ENCODE data around the gene MAP3K12.

MAP3K12 gene

DNA sequence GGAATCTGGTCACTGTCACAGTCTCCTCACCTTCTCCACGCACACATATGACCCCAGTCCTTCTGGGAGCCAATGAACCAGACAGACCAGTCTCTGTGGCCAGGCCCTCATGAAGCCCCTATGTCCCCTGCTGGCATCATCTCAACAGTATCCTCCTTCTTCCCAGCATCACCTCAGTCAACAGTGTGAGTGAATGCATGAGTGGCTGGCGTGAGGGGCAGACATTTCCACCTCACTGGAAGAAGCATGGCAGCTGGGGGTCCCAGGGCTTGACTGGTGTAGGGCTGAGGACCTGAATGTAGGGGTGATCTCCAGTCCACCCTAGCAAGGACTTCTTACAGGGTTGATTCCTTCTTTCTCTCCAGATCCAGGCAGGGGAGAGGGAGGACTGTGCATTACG, 1.8 kb downstream of the MAP3K12 start:
- no peak overlapping the region for H3K4me3 ChIP-seq (ENCODE audit: low read depth, low read length)
- TF ChIP-seq, protein P1, sequence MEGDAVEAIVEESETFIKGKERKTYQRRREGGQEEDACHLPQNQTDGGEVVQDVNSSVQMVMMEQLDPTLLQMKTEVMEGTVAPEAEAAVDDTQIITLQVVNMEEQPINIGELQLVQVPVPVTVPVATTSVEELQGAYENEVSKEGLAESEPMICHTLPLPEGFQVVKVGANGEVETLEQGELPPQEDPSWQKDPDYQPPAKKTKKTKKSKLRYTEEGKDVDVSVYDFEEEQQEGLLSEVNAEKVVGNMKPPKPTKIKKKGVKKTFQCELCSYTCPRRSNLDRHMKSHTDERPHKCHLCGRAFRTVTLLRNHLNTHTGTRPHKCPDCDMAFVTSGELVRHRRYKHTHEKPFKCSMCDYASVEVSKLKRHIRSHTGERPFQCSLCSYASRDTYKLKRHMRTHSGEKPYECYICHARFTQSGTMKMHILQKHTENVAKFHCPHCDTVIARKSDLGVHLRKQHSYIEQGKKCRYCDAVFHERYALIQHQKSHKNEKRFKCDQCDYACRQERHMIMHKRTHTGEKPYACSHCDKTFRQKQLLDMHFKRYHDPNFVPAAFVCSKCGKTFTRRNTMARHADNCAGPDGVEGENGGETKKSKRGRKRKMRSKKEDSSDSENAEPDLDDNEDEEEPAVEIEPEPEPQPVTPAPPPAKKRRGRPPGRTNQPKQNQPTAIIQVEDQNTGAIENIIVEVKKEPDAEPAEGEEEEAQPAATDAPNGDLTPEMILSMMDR (IDR thresholded peaks at IDR 0.05; ENCODE audit: low read depth, low read length): no peak

DNA sequence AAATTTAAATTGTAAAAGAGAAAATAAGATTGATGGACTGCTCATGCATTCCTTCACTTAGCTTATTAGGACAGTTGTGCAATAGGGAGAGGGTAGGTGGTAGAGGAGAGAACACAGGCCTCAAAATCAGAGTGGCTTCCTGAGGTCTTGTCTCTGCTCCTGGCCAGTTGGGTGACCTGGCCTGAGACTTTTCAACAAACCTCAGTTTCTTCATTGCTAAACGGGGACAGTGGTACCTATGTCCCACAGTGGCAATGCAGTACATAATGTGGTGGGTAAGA, 2.6 kb downstream of the MAP3K12 start:
- TF ChIP-seq, protein P1 (IDR thresholded peaks at IDR 0.05; ENCODE audit: low read depth, low read length): no peak
- 0 out of 2 replicates have a peak overlapping the region, but pooled peaks have one; percentile 6 for H3K4me3 ChIP-seq (ENCODE audit: low read depth, low read length)

DNA sequence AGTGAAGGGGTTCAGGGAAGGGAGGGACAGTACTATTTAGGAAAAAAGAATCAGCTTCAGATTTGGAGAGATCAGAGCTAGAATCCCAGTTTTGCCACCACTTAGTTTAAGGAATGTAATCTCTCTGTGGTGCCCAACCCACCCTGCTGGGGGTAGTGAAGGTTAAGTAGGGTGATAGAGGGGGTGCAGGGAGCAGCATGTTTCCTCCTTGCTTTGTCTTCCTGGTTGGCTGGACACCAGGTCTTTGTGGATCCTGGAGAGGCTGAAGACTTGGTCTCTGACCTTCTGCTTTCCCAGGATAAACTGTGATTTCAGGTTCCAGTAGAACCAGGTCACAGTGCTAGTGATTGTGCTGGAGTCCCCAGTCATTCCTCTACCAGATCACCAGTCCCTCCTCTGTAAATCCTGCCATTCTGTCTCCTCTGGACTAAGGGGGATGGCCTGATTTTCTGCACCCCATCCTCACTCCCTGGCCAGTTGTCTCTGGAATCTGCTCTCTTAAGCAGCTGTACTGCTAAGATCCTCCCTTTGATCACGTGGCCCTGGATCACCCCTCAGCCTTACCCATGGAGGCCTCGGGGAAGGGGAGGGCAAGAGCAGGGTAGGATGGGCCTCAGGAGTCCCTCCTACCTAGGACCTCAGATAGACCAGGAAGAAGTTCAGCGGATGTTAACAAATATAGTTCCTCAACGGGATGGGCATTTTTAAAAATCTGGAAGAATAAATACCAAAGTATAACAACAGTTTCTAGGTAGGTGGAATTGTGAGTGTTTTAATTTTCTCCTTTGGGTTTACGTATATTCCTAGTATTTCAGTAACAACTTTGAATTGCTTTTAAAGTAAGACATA, 3.1 kb downstream of the MAP3K12 start:
- H3K4me3 ChIP-seq (ENCODE audit: low read depth, low read length): no peak overlapping the region
- TF ChIP-seq, protein P1 (IDR thresholded peaks at IDR 0.05; ENCODE audit: low read depth, low read length): no peak

DNA sequence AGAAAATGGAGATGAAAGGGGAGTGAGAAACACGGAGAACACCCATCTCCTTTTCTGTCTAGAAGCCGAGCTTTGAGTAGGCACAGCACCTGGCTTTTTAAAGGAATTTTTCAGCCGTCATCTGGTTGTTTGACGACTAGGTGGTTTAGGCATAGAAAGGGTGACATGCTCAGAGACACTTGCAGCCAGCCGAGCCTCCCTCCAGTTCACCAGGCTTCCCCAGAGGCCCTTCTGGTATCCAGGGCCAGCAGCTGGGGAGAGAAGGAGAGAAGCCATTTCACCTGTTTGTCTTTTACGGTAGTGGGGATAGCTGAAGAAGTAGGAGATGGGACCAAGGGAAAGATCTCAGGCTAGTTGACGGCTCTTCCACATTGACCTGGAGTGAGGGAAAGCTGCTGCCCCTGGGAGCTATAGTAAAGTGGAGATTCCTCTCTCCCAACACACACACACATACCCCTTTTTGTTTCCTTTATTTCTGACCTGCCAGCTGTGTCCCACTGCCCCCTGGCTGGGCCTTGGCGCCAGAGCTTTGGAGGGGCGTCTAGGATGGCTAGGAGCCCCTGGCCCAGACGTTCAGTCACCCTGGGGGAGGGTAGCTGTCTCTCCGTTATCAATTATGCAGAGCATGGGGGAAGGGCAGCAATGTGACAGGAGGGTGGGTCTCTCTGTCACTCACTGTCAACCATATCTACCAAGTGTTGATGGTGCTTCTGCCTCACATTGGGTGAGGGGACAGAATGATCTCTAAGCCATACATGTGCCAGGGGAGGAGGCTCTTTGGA, 5.5 kb downstream of the MAP3K12 start:
- no peak overlapping the region for H3K4me3 ChIP-seq (ENCODE audit: low read depth, low read length)
- TF ChIP-seq, protein P1 (IDR thresholded peaks at IDR 0.05; ENCODE audit: low read depth, low read length): no peak

DNA sequence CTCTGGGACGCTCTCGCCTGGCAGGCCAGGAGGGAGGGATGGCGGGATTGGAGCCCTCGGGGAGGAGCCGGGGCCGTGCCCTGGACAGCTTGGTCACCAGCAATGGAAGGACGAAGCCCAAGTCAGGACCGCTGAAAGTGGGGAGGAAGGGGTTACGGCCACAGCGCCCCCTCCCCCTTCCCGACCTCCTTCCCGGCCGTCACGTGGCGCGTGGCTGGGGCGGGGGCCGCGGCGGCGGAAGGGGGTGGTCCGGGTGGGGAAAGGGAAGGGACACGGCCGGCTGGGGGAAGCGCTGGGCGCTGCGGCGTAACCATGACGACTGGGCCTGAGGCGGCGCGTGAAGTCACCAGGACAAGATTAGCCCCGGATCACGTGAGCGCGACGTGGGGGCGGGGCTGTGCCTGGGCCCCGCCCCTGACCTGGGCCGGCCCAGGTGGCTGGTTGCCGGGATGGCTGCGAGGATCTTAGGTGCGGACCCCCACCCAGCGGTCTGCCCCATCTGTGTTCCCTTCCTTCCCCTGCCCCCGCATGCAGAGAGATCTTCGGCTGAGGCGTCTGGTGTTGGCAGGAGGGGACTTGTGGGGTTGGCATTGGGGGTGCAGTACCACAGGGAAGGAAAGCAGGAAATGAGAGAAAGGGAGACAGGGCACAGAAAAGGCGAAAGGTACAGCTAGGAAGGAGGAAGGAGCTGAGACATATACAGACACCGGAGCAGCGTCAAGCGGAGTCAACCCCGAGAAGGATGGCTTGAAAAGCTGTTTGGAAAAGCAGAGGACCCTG, 6.2 kb downstream of the MAP3K12 start:
- H3K4me3 ChIP-seq (ENCODE audit: low read depth, low read length): peak overlapping the region; percentile 53

DNA sequence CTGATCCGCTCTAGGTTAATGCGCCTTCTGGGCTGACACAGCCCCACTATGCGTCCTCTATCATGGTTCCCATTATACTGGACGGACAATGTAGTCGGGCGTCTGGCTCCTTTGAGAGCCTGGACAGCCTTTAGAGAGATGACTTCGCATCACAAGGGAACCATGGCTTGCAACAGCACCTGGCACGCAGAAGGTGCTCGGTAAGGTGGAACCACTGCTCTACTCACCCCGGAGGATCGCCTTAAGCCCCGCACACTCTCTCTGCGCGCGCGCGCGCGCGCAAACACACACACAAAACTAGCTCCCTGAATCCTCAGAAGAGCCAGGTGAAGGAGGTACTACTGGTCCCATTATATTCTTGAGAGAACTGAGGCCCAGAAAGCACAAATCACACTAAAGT, 7.1 kb downstream of the MAP3K12 start:
- peak overlapping the region; percentile 53; the same call in 1 of the 2 replicates for H3K4me3 ChIP-seq (ENCODE audit: low read depth, low read length)
- TF ChIP-seq, protein P1 (IDR thresholded peaks at IDR 0.05; ENCODE audit: low read depth, low read length): no peak

More for the DNA sequence above, 6.2 kb downstream of the MAP3K12 start:
- TF ChIP-seq, protein P1 (IDR thresholded peaks at IDR 0.05; ENCODE audit: low read depth, low read length): no peak
